ENCODE data around the gene MFAP3.
"Not testable (repeated sequence)": the region's sequence is repeated elsewhere in the genome, so short reads cannot be mapped to it uniquely, and the experiment has no call there.

MFAP3 gene

DNA sequence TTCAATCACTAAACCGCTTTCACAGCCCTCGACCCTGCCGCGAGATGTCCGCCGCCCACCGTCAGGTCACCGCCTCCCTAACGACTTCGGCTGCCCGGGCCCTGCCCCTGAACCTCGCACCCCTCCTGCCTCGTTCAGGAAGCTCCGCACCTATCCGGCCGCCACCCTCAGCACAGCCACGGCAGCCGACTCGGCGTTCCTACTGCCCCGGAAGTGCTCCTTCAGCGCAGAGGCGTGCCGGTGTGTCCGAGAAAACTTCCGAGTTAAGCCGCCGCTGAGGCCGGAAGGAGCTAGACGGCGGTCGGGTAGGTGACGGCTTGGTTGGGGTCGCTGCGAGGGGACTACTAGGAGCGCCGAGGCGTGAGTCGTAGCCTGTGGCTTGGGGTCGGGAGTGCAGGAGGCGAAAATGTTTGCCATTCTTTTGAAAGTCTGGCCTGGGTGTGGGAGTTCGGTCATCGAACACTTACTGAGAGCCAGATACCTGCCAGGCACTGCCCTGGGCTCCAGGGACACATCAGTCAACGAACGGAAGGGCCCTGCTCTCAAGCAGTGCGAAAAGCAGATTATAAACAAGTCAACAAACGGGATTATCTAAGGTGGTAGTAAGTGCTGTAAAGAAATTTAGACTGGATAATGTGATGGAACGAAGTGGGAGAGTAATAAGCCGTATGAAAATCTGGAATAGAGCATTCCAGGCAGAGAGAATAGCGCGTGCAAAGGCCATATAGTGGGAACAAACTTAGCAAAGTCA lies at the start of gene MFAP3, which contains the start of gene FAM114A2:
Gene MFAP3 (plus strand): TSS at position 261 of the 751 bp plus-strand sequence. CDS start 10,756 bp downstream, outside the sequence.
Gene FAM114A2 (minus strand): TSS at position 204 of the 751 bp plus-strand sequence. CDS start 3,957 bp downstream, outside the sequence.
- DNase-seq (peak; percentile 87), ATAC-seq (peak; percentile 100)
- Mint-ChIP-seq H3K4me3 (peak within 1 kb of the TSS; percentile 97), H3K4me1 (peaks cover 74% of the 10 kb centered on the region), H3K27ac (peak within 1 kb of the TSS; percentile 99), H3K9me3 (no peaks in the 10 kb centered on the region), H3K27me3 (no peaks in the 10 kb centered on the region), H3K36me3 (ENCODE audit: low read depth) (peaks cover 11% of the 10 kb centered on the region)

DNA sequence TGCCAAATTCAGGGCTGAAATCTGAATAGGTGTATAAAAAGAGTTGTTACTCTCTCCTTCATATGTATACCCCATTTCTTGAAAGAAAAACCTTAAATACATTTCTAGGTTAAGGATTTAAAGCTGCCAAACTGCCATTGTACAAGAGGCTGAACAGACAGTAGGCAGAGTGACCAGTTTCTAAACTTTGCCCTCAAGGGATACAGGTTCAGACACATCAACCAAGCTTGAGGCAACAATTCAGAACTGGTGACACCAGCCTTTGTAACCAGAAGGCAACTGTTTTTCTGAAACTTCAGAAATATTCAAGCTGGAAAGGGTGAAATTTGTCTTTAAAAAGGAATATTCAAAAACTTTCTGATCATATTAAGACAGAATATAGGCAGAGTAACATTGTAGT lies 47.6 kb upstream of the MFAP3 start:
- H3K4me3 Mint-ChIP-seq, result no peak overlapping the region
- no peaks in the 10 kb centered on the region for H3K4me1 Mint-ChIP-seq
- no peaks in the 10 kb centered on the region for H3K27me3 Mint-ChIP-seq
- H3K27ac Mint-ChIP-seq, result no peak overlapping the region
- H3K9me3 Mint-ChIP-seq, result no peaks in the 10 kb centered on the region
- ATAC-seq (no peak), DNase-seq (no peak)
- H3K36me3 Mint-ChIP-seq (ENCODE audit: low read depth), result peaks cover 17% of the 10 kb centered on the region

DNA sequence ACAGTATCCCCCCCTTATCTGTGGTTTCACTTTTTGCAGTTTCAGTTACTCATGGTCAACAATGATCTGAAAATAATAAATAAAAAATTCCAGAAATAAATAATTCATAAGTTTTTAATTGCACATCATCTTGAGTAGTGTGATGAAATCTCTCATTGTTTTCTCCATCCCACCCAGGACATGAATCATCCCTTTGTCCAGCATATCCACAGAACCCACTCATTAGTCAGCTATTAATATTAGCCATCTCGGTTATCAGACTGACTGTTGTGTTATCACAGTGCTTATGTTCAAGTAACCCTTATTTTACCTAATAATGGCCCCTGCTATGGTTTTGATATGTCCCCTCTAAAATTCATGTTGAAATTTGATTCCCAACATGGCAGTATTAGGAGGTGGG lies 40.8 kb upstream of the MFAP3 start:
- ATAC-seq, result no peak
- H3K4me3 Mint-ChIP-seq, result no peak overlapping the region
- no peak overlapping the region for H3K27ac Mint-ChIP-seq
- H3K27me3 Mint-ChIP-seq, result no peaks in the 10 kb centered on the region
- H3K4me1 Mint-ChIP-seq, result no peaks in the 10 kb centered on the region
- H3K36me3 Mint-ChIP-seq (ENCODE audit: low read depth), result peaks cover 45% of the 10 kb centered on the region
- H3K9me3 Mint-ChIP-seq, result no peaks in the 10 kb centered on the region
- no peak for DNase-seq

DNA sequence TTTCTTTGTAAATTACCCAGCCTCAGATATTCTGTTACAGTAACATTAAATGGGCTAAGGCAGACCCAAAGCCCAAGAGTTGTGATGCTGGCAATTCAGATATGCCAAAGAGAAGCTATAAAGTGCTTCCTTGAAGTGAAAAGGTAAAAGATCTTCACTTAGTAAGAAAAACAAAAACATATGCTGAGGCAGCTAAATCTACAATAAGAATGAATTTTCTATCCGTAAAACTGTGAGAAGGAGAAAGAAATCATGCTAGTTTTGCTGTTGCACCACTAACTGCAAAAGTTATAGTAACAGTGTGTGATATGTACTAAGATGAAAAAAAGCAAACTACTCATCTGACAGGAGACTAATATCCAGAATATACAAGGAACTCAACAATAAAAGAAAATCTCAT lies 40.0 kb upstream of the MFAP3 start:
- Mint-ChIP-seq H3K9me3 (no peaks in the 10 kb centered on the region), H3K27me3 (no peaks in the 10 kb centered on the region), H3K4me1 (no peaks in the 10 kb centered on the region), H3K36me3 (ENCODE audit: low read depth) (peaks cover 42% of the 10 kb centered on the region), H3K27ac (no peak overlapping the region), H3K4me3 (no peak overlapping the region)
- DNase-seq (no peak), ATAC-seq (no peak)

DNA sequence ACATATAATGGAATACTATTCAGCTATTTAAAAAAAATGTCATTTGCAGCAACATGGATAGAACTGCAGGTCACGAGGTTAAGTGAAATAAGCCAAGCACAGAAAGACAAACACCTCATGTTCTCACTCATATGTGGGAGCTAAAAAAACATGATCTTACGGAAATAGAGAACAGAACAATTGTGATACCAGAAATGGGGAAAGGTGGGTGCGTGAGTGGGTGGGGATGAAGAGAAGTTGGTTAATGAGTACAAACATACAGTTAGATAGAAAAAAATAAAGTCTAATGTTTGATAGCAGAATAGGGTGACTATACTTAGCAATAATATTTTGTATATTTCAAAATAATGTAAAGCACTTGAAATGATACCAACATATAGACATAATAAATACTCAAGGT lies 38.8 kb upstream of the MFAP3 start:
- Mint-ChIP-seq H3K4me3 (no peak overlapping the region), H3K27me3 (no peaks in the 10 kb centered on the region), H3K27ac (no peak overlapping the region), H3K4me1 (no peaks in the 10 kb centered on the region), H3K9me3 (no peaks in the 10 kb centered on the region), H3K36me3 (ENCODE audit: low read depth) (peaks cover 42% of the 10 kb centered on the region)
- no peak for ATAC-seq
- DNase-seq, result no peak

DNA sequence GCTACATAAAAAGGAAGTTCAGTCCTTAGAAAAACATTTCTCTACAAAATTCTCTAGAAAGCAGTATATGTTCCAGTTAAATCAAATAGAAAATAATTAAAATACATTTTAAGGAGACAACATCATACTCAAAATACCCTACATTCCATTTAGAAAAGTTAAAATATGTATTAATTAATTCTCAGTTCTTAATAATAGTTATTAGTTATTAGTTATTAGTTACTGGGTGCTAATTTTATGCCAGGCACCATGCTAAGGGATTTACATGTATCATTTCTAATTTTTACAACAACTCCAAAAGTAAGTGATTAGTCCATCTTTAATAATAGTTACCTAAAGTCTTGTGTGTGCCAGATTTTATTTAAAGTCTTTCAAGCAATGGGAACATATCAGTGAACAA lies 38.1 kb upstream of the MFAP3 start:
- Mint-ChIP-seq H3K4me1 (no peaks in the 10 kb centered on the region), H3K27ac (no peak overlapping the region), H3K9me3 (no peaks in the 10 kb centered on the region), H3K27me3 (no peaks in the 10 kb centered on the region), H3K4me3 (no peak overlapping the region), H3K36me3 (ENCODE audit: low read depth) (peaks cover 41% of the 10 kb centered on the region)
- no peak for ATAC-seq
- no peak for DNase-seq

DNA sequence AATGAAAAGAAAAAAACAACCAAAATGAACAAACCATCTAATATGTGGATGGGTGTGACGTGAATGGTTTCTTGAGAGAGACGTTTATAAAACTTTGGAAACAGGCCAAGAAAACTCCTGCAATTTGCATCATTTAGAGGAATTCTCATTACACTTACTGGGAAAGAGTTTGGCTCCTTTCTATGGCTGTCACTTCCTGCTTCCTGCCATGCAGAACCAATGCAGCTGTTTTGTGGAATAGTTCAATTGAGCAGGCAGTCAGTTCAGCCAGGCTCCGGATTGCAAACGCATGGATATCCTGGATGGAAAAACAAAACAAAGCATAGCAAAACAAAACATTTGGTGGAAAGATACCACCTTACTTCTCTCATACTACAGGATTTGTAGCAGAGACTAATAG lies 36.7 kb upstream of the MFAP3 start:
- no peak for DNase-seq
- Mint-ChIP-seq H3K4me1 (no peaks in the 10 kb centered on the region), H3K9me3 (no peaks in the 10 kb centered on the region), H3K27me3 (no peaks in the 10 kb centered on the region), H3K36me3 (ENCODE audit: low read depth) (peaks cover 36% of the 10 kb centered on the region), H3K27ac (no peak overlapping the region), H3K4me3 (no peak overlapping the region)
- ATAC-seq, result no peak

DNA sequence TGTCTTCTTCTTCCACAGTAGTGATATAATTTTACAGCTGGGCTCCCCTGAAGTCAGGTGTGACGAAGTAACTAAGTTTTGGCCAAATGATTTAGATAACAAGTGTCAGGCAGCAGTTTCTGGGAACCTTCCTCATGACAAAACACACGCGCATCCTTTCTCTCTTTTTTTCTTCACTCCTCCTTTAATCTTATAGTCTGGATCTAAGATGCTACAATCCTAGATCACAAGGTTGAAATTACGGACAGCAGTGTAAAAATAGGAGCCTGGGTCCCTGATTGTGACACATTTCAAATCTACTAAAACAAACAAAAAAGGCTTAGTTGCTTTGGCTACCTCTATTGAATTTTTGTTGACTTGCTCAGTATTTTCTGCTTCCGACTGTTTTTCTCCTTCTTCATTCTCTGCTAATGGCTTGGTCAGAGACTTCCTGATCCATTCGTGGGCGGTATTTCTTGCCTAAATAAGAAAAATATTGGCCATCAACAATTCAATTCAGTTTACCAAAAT lies 36.2 kb upstream of the MFAP3 start:
- ATAC-seq (no peak), DNase-seq (no peak)
- no peak overlapping the region for H3K4me3 Mint-ChIP-seq
- H3K36me3 Mint-ChIP-seq (ENCODE audit: low read depth), result peaks cover 32% of the 10 kb centered on the region
- H3K4me1 Mint-ChIP-seq, result no peaks in the 10 kb centered on the region
- no peaks in the 10 kb centered on the region for H3K9me3 Mint-ChIP-seq
- H3K27ac Mint-ChIP-seq, result no peak overlapping the region
- H3K27me3 Mint-ChIP-seq, result no peaks in the 10 kb centered on the region

DNA sequence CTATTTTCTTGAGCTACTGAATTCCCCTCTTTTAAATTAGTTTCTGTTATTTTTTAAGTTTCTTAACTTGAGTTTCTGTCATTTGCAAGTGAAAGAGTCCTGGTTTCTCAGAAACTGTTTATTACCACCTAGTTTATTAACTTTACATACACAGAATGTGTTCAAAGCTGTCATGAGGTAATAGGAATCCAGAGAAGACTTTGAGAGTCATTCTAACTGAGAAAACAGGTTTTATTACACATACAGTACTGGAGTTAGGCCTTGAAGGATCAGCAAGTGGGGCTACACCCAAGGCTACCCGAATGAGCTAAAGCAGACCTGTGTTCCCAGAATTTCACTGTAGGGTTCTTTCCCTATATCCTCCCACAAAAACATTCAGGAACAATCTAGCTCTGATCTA lies 33.1 kb upstream of the MFAP3 start:
- ATAC-seq (no peak), DNase-seq (no peak)
- H3K4me3 Mint-ChIP-seq, result no peak overlapping the region
- peaks cover 20% of the 10 kb centered on the region for H3K36me3 Mint-ChIP-seq (ENCODE audit: low read depth)
- no peak overlapping the region for H3K27ac Mint-ChIP-seq
- no peaks in the 10 kb centered on the region for H3K27me3 Mint-ChIP-seq
- no peaks in the 10 kb centered on the region for H3K9me3 Mint-ChIP-seq
- H3K4me1 Mint-ChIP-seq, result no peaks in the 10 kb centered on the region

DNA sequence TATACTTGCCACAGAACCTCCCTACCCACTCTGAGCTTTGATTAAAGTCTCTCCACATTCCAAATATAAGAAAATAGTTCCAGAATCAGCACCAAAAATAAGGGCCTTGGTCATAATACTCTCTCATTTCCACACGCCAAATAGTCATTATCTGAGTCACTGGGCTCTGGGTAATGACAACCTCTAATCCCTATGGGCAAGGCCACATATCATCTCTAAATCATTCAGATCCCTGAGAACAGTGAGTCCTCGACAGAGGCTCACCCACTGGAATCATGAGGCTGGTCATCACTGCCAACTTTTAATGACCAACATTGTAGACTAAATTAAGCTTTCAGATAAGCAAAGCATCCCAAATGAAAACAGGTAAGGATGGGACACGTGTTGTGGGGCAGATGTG lies 28.1 kb upstream of the MFAP3 start:
- DNase-seq (no peak), ATAC-seq (no peak)
- peaks cover 22% of the 10 kb centered on the region for H3K36me3 Mint-ChIP-seq (ENCODE audit: low read depth)
- no peaks in the 10 kb centered on the region for H3K9me3 Mint-ChIP-seq
- no peak overlapping the region for H3K4me3 Mint-ChIP-seq
- no peaks in the 10 kb centered on the region for H3K27me3 Mint-ChIP-seq
- no peak overlapping the region for H3K27ac Mint-ChIP-seq
- no peaks in the 10 kb centered on the region for H3K4me1 Mint-ChIP-seq

DNA sequence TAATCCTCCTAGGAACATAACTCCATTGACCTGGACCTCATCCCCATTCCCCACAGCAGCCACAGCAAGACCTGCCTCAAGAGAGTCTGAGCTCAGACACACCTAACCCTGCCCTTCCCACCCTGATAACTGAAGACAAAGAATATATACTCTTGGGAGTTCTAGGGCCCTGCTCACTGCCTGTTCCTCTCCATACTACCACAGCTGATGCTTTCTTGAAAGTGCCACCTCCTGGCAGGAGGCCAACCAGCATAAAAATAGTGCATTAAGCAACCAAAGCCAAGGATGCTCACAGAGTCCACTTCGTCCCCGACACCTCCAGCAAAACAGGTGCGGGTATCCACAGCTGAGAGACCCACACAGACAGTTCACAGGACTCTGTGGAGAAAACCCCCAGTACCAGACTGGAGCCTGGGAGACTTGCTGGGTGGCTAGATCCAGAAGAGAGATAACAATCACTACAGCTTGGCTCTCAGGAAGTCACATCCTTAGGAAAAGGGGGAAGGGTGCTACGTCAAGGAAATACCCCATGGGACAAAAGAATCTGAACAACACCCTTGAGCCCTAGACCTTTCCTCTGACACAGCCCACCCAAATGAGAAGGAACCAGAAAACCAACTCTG lies 23.6 kb upstream of the MFAP3 start:
- peaks cover 51% of the 10 kb centered on the region for H3K36me3 Mint-ChIP-seq (ENCODE audit: low read depth)
- DNase-seq (no peak), ATAC-seq (no peak)
- H3K9me3 Mint-ChIP-seq, result no peaks in the 10 kb centered on the region
- no peaks in the 10 kb centered on the region for H3K4me1 Mint-ChIP-seq
- H3K4me3 Mint-ChIP-seq, result no peak overlapping the region
- H3K27me3 Mint-ChIP-seq, result no peaks in the 10 kb centered on the region
- no peak overlapping the region for H3K27ac Mint-ChIP-seq

DNA sequence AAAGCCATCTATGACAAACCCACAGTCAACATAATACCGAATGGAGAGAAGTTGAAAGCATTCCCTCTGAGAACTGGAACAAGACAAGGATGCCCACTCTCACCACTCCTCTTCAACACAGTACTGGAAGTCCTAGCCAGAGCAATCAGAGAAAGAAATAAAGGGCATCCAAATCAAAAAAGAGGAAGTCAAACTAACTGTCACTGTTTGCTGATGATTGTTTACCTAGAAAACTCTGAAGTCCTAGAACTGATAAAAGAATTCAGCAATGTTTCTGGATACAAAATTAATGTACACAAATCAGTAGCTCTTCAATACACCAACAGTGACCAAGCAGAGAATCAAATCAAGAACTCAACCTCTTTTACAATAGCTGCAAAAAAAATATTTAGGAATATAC lies 19.8 kb upstream of the MFAP3 start:
- not testable (repeated sequence) for H3K27ac Mint-ChIP-seq, H3K4me1 Mint-ChIP-seq, H3K27me3 Mint-ChIP-seq, H3K4me3 Mint-ChIP-seq, ATAC-seq, DNase-seq, H3K9me3 Mint-ChIP-seq
- H3K36me3 Mint-ChIP-seq (ENCODE audit: low read depth), result peaks cover 76% of the 10 kb centered on the region

DNA sequence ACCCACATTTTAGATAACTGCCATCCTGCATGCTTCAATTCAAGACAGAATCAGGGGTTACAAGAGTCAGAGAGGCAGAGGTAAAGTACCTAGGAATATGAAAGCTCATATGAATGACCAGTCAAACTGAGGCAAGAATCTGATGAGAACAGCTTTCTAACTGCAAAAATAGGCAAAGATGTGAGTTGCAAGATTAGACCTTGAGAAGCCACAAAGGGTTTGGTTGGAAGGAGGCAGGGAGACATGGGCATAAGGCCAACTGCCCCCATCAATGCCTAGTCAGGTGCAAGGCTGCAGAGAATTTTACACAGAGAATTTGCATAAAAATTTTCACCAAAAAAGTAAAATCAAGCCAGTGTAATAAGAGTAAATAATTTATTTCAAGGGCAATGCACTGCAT lies 12.8 kb upstream of the MFAP3 start:
- peaks cover 5% of the 10 kb centered on the region for H3K4me1 Mint-ChIP-seq
- DNase-seq, result no peak
- no peak overlapping the region for H3K27ac Mint-ChIP-seq
- H3K36me3 Mint-ChIP-seq (ENCODE audit: low read depth), result peaks cover 43% of the 10 kb centered on the region
- no peak overlapping the region for H3K4me3 Mint-ChIP-seq
- H3K27me3 Mint-ChIP-seq, result no peaks in the 10 kb centered on the region
- ATAC-seq, result no peak
- H3K9me3 Mint-ChIP-seq, result no peaks in the 10 kb centered on the region

DNA sequence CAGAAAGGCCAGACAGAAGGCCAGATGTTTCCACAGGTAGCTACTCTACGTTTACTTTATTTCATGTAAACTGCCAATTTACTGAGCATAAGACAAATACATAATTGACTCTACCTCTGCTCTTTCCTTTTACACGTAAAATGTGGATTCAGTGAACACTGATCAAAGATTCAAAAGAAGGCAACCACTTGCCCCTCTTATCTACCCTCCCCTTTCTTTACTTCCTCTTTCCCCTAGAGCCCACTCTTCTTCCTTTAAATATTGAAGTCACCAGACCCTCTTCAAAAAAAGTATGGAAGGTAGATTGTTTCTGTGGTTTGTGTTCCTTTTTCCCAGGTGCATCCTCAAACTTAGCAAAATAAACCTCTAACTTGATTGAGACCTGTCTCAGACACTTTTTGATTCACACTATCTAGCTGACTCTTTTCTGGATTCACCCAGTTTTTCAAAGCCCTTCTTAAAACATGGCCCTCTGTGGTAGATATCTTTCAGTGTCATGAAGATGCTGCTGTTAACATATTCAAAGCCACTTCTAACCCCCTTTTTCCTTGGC lies 6.8 kb upstream of the MFAP3 start:
- H3K4me1 Mint-ChIP-seq, result peaks cover 28% of the 10 kb centered on the region
- no peak overlapping the region for H3K4me3 Mint-ChIP-seq
- ATAC-seq, result no peak

DNA sequence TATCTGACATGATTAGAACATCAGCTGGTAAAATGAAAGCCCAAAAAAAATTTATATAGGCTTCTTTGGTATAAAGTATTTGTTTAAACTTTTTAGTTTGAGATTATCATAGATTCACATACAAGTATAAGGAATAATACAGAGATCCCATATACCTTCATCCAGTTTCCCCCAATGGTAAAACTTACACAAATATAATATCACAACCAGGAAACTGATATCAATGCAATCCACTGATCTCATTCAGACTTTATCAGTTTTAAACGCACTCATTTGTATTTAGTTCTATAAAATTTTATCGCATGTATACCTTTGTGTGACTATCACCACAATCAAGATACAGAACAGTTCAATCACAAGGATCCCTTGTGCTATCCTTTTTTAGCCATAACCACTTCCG lies 3.8 kb upstream of the MFAP3 start:
- no peak for ATAC-seq
- Mint-ChIP-seq H3K4me1 (peaks cover 53% of the 10 kb centered on the region), H3K36me3 (ENCODE audit: low read depth) (peaks cover 27% of the 10 kb centered on the region), H3K4me3 (no peak overlapping the region), H3K27me3 (no peaks in the 10 kb centered on the region), H3K27ac (peak overlapping the region; percentile 29), H3K9me3 (no peaks in the 10 kb centered on the region)
- DNase-seq, result no peak

More for the DNA sequence above, 6.8 kb upstream of the MFAP3 start:
- no peak overlapping the region for H3K27ac Mint-ChIP-seq
- no peak for DNase-seq
- peaks cover 33% of the 10 kb centered on the region for H3K36me3 Mint-ChIP-seq (ENCODE audit: low read depth)
- no peaks in the 10 kb centered on the region for H3K27me3 Mint-ChIP-seq
- H3K9me3 Mint-ChIP-seq, result no peaks in the 10 kb centered on the region

Measured in activated naive CD8-positive, alpha-beta T cell treated with anti-CD3 and anti-CD28 coated beads, Interleukin-2, amount 50 U/mL, for 24 hours (primary cell).